Ascending aorta (tissue), 2 donors: ENCODE measurements around the gene GAS2L2. TPM values are rescaled to one million over a fixed set of nuclear protein-coding genes. Genes with fewer than 3 reads are reported as not detected.
"Not testable (repeated sequence)": the region's sequence is repeated elsewhere in the genome, so short reads cannot be mapped to it uniquely, and the experiment has no call there.

Source experiments
- DNase-seq, 2 donors: peaks; one replicate each; pipeline ENCODE4 v3.0.0-alpha.2; 2019; ENCODE audit warnings: low spot score in 2 of 2
- H3K27ac ChIP-seq, 2 donors: fragments of 200-600 bp; sonication (generic); one replicate each; pipeline ENCODE4 v1.5.1; 2016 to 2017; ENCODE audit warnings: mild to moderate bottlenecking in 1 of 2
- H3K27me3 ChIP-seq: fragments of 200-600 bp; sonication (generic); one replicate; pipeline ENCODE4 v1.5.1; 2017
- H3K36me3 ChIP-seq, 2 donors: fragments of 200-600 bp; sonication (generic); one replicate each; pipeline ENCODE4 v1.5.1; 2016
- H3K4me1 ChIP-seq, 2 donors: fragments of 200-600 bp; sonication (generic); one replicate each; pipeline ENCODE4 v1.5.1; 2016 to 2017; ENCODE audit warnings: mild to moderate bottlenecking in 1 of 2
- H3K4me3 ChIP-seq, 2 donors: fragments of 200-600 bp; sonication (generic); one replicate each; pipeline ENCODE4 v1.5.1; 2016 to 2017; ENCODE audit warnings: mild to moderate bottlenecking in 1 of 2
- H3K9me3 ChIP-seq, 2 donors: fragments of 200-600 bp; sonication (generic); one replicate each; pipeline ENCODE4 v1.5.1; 2016
- intact Hi-C: fragments of 100-400 bp; cut with DNase I; formaldehyde crosslinking; loops from one replicate; pipeline ENCODE4 v1.15.1; 2023
- total RNA-seq: library from RNA; depleted of rRNA; stranded (reverse); fragments of >200 nt; gene quantifications from one replicate; pipeline ENCODE4 v1.1.0, GENCODE V29; 2016
- TF ChIP-seq, protein P1 (sequence below), 3 experiments: fragments of 200-600 bp in 2 of 3; fragments of 450-650 bp in 1 of 3; sonication (generic) in 2 of 3; IDR thresholded peaks; one replicate each; pipeline ENCODE4 v1.5.1; 2016 to 2019; ENCODE audit warnings: antibody characterized with exemption in 3 of 3, mild to moderate bottlenecking in 1 of 3, moderate library complexity in 1 of 3

Gene GAS2L2
- total RNA-seq, 1 donor from 2014 or later, result not detected

DNA sequence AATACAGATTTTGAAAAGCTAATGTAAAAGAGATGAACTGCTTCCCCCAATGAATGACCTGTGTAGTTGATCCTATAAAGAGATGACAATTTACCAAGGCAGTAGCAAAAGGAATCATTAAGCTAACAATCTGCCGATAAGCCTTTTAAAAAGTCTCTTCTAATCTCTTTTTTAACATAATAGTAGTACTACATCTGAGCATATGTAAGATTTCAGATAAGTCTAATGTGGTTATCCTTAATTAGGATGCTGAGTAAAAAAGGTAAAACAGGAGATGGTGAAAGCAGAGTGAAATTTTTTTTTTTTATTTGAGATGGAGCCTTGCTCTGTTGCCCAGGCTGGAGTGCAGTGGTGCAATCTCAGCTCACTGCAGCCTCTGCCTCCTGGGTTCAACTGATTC, 47.8 kb downstream of the GAS2L2 start:
- Histone ChIP-seq H3K27ac (no peak overlapping the region), H3K4me3 (no peak overlapping the region), H3K4me1 (peaks cover 0 to 6% of the 10 kb centered on the region in 2 donors), H3K36me3 (peaks cover 0 to 12% of the 10 kb centered on the region in 2 donors), H3K27me3 (no peaks in the 10 kb centered on the region), H3K9me3 (no peaks in the 10 kb centered on the region)
- TF ChIP-seq, protein P1, sequence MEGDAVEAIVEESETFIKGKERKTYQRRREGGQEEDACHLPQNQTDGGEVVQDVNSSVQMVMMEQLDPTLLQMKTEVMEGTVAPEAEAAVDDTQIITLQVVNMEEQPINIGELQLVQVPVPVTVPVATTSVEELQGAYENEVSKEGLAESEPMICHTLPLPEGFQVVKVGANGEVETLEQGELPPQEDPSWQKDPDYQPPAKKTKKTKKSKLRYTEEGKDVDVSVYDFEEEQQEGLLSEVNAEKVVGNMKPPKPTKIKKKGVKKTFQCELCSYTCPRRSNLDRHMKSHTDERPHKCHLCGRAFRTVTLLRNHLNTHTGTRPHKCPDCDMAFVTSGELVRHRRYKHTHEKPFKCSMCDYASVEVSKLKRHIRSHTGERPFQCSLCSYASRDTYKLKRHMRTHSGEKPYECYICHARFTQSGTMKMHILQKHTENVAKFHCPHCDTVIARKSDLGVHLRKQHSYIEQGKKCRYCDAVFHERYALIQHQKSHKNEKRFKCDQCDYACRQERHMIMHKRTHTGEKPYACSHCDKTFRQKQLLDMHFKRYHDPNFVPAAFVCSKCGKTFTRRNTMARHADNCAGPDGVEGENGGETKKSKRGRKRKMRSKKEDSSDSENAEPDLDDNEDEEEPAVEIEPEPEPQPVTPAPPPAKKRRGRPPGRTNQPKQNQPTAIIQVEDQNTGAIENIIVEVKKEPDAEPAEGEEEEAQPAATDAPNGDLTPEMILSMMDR (IDR thresholded peaks at IDR 0.05), result no peak
- no peak for DNase-seq
- intact Hi-C loops, result no loop called here

DNA sequence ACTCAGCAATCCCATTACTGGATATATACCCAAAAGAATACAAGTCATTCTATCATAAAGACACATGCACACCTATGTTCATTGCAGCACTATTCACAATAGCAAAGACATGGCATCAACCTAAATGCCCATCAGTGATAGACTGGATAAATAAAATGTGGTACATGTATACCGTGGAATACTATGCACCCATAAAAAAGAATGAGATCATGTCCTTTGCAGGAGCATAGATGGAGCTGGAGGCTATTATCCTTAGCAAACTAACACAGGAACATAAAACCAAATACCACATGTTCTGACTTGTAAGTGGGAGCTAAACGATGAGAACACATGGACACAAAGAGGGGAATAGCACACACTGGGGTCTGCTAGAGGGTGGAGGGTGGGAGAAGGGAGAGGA, 49.7 kb downstream of the GAS2L2 start:
- intact Hi-C loops, H3K4me3 ChIP-seq, H3K9me3 ChIP-seq, H3K36me3 ChIP-seq, DNase-seq, H3K27ac ChIP-seq, H3K27me3 ChIP-seq: not testable (repeated sequence)
- peaks cover 0 to 12% of the 10 kb centered on the region in 2 donors for H3K4me1 ChIP-seq

DNA sequence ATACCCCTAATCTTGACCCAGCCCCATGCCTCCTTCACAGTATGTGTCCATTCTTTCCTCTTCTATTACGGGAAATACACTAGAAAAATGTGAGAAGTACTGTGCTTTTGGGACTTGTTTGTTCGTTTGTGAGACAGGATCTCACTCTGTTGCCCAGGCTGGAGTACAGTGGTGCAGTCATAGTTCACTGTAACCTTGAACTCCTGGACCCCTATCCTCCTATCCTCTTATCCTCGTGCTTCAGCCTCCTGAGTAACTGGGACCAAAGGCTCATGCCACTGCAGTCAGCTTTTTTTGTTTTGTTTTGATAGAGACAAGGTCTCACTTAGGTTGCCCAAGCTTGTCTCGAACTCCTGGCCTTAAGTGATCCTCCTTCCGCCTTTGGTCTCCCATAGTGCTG, 51.5 kb downstream of the GAS2L2 start:
- H3K4me1 ChIP-seq, result peaks cover 0 to 12% of the 10 kb centered on the region in 2 donors
- intact Hi-C loops, result loop anchor here (2.0 kb wide), 1 partner anchor 17 kb away; no protein-coding TSS in a partner anchor
- no peak overlapping the region for H3K27ac ChIP-seq
- H3K27me3 ChIP-seq, result no peaks in the 10 kb centered on the region
- no peaks in the 10 kb centered on the region for H3K9me3 ChIP-seq
- TF ChIP-seq, protein P1 (IDR thresholded peaks at IDR 0.05), result no peak
- DNase-seq, result no peak
- peaks cover 3 to 10% of the 10 kb centered on the region in 2 donors for H3K36me3 ChIP-seq
- H3K4me3 ChIP-seq, result no peak overlapping the region

DNA sequence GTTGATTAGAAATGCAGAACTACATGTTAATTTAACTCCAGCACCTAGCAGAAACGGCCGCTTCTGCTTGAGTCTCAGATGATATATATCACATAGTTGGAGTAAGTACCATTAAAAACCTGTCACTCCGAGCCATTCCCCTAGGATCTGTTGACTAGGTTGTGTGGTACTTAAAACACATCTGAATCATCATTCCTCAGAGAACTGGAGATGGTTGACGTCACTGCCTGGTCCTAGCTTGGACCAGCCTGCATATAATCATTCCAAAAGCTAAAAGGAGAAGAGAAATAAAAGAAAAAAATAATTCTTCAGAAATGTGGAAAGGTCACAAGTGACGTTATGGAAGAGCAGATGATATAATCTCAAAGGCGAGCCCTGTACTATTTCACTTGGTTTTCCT, 52.9 kb downstream of the GAS2L2 start:
- Histone ChIP-seq H3K9me3 (no peaks in the 10 kb centered on the region), H3K4me1 (peaks cover 0 to 12% of the 10 kb centered on the region in 2 donors), H3K27me3 (no peaks in the 10 kb centered on the region), H3K36me3 (peaks cover 5 to 16% of the 10 kb centered on the region in 2 donors), H3K27ac (peak overlapping the region in 1 of 2 donors; percentile 7), H3K4me3 (no peak overlapping the region)
- intact Hi-C loops, result loop anchor here (2.0 kb wide), 1 partner anchor 19 kb away; no protein-coding TSS in a partner anchor
- peak; percentile 17 to 75 for DNase-seq
- TF ChIP-seq, protein P1 (IDR thresholded peaks at IDR 0.05), result no peak

DNA sequence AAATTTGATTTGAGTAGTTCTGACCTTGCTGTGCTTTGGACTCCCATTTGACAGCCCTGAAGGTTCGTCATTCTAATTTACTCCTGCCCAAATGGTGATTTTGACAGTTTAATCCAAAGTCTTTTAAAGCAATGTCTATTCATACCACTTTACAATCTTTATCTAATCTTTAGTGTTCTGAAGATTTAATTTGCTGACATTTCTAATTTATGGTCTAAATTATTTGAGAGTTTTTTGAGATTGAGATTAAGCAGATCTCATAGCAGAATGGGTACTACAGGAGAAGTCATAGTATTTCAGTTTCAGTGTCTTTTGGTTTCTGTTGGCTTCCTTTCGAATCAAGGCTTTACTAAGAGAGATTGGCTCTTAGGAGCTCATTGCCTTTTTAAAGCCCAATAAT, 54.2 kb downstream of the GAS2L2 start:
- Histone ChIP-seq H3K27me3 (no peaks in the 10 kb centered on the region), H3K9me3 (no peaks in the 10 kb centered on the region), H3K27ac (peak overlapping the region in 1 of 2 donors; percentile 11), H3K4me1 (peaks cover 0 to 12% of the 10 kb centered on the region in 2 donors), H3K36me3 (peaks cover 17 to 28% of the 10 kb centered on the region in 2 donors), H3K4me3 (no peak overlapping the region)
- TF ChIP-seq, protein P1 (IDR thresholded peaks at IDR 0.05), result no peak
- no peak for DNase-seq
- intact Hi-C loops, result loop anchor here (5.0 kb wide), 1 partner anchor 34 kb away; the partner anchor contains the start of gene RASL10B

DNA sequence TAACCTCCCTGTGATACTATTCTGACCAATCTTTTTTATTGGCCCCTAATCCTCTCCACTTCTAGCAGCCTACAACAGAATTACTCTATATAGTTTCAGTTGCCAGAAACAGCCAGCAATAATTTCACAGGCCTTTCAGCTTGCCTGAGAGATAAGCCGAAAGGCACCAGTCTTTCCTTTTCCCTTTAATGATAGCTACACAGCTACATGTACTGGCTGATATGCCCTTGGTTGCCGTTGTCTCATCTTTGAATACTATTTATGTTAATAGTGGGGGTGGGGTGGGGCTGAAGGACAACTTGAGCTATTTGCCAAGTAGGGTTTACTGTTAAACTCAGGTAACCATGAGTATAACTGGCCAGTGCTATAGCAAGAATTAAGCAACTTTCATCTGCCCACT, 57.4 kb downstream of the GAS2L2 start:
- no peaks in the 10 kb centered on the region for H3K27me3 ChIP-seq
- no peaks in the 10 kb centered on the region for H3K9me3 ChIP-seq
- H3K4me1 ChIP-seq, result peaks cover 0 to 9% of the 10 kb centered on the region in 2 donors
- H3K36me3 ChIP-seq, result peaks cover 25 to 45% of the 10 kb centered on the region in 2 donors
- TF ChIP-seq, protein P1 (IDR thresholded peaks at IDR 0.05), result no peak
- intact Hi-C loops, result loop anchor here (5.0 kb wide), 1 partner anchor 37 kb away; the partner anchor contains the start of gene RASL10B
- H3K27ac ChIP-seq, result no peak overlapping the region
- no peak for DNase-seq
- no peak overlapping the region for H3K4me3 ChIP-seq
